VCaP (cell line): Measurements from ENCODE around the gene ARID4A.
"Not testable (repeated sequence)": the region's sequence is repeated elsewhere in the genome, so short reads cannot be mapped to it uniquely, and the experiment has no call there.

Experiments used
- H3K27ac ChIP-seq: fragments of 450-650 bp; 2 replicates; pipeline ENCODE4 v1.5.1; 2017
- CTCF ChIP-seq: fragments of 450-650 bp; conservative IDR thresholded peaks from 2 replicates; pipeline ENCODE4 v1.5.1; 2017; ENCODE audit warnings: mild to moderate bottlenecking, moderate library complexity

Gene ARID4A

GRCh38 chr14:58401587-58401986 lies 103.2 kb downstream of the ARID4A start:
- H3K27ac ChIP-seq = no peak overlapping the region
- TF ChIP-seq CTCF = no peak; the same call in 1 of the 2 replicates

GRCh38 chr14:58408681-58409215 lies 110.4 kb downstream of the ARID4A start:
- no peak overlapping the region for H3K27ac ChIP-seq
- no peak for TF ChIP-seq CTCF

- no peak overlapping the region for H3K27ac ChIP-seq
- TF ChIP-seq CTCF = no peak
Measured at GRCh38 chr14:58414845-58415244, 116.5 kb downstream of the ARID4A start.

- TF ChIP-seq CTCF = no peak
- H3K27ac ChIP-seq = no peak overlapping the region
Measured at GRCh38 chr14:58415636-58416547, 117.5 kb downstream of the ARID4A start.

GRCh38 chr14:58416934-58417333 lies 118.6 kb downstream of the ARID4A start:
- not testable (repeated sequence) for H3K27ac ChIP-seq
